CD4-positive, alpha-beta memory T cell (primary cell): Measurements from ENCODE around the gene ACAT2. TPM values are rescaled to one million over a fixed set of nuclear protein-coding genes. Genes with fewer than 3 reads are reported as not detected.

Experiments used
- polyA plus RNA-seq, 2 donors: library from polyadenylated mRNA; unstranded; fragments of 300-500 nt; fragmentation: Illumina TruSeq; gene quantifications; one replicate each; pipeline ENCODE4 v1.2.3, GENCODE V29; 2021
- total RNA-seq, 2 experiments: library from RNA; stranded (reverse); gene quantifications; one replicate each; pipeline ENCODE4 v1.2.3, GENCODE V29; 2021

ACAT2 gene
- total and polyA plus RNA-seq, 4 experiments from 2014 or later = 30.5 to 53.2 (median 37.2) TPM

Other genes starting within 250 kb of the ACAT2 start
- 100 to 1,000 TPM; 128 to 131 TPM for gene SOD2, start 68.8 kb upstream of the ACAT2 start, total RNA-seq
- gene SOD2, start 68.8 kb upstream of the ACAT2 start, polyA plus RNA-seq = 100 to 1,000 TPM; 121 to 161 TPM
- 100 to 1,000 TPM; 151 to 159 TPM for gene WTAP, start 34.5 kb upstream of the ACAT2 start, total RNA-seq
- gene WTAP, start 34.5 kb upstream of the ACAT2 start, polyA plus RNA-seq = 100 to 1,000 TPM; 140 to 149 TPM
- 100 to 1,000 TPM; 151 to 162 TPM for gene TCP1, start 27.6 kb downstream of the ACAT2 start, total RNA-seq
- gene TCP1, start 27.6 kb downstream of the ACAT2 start, polyA plus RNA-seq = 100 to 1,000 TPM in 1 of 2 donors, 10 to 100 TPM in 1; 84.3 to 114 TPM
- 10 to 100 TPM; 43.9 to 45.2 TPM for gene MRPL18, start 28.4 kb downstream of the ACAT2 start, total RNA-seq
- 100 to 1,000 TPM in 1 of 2 donors, 10 to 100 TPM in 1; 68.5 to 105 TPM for gene MRPL18, start 28.4 kb downstream of the ACAT2 start, polyA plus RNA-seq
- under 1 TPM; 0.47 to 0.94 TPM for gene PNLDC1, start 38.2 kb downstream of the ACAT2 start, total RNA-seq
- gene PNLDC1, start 38.2 kb downstream of the ACAT2 start, polyA plus RNA-seq = under 1 TPM in 1 of 2 donors, not detected in 1; 0.23 TPM
- not detected for gene MAS1, start 128.9 kb downstream of the ACAT2 start, total RNA-seq
- gene MAS1, start 128.9 kb downstream of the ACAT2 start, polyA plus RNA-seq = not detected
- gene IGF2R, start 207.0 kb downstream of the ACAT2 start, total RNA-seq = 10 to 100 TPM; 77.5 to 79.2 TPM
- 10 to 100 TPM in 1 of 2 donors, 1 to 10 TPM in 1; 4.5 to 18.7 TPM for gene IGF2R, start 207.0 kb downstream of the ACAT2 start, polyA plus RNA-seq